GM12891 (cell line): ENCODE measurements around the gene INAFM2.

Source experiments
- POLR2A ChIP-seq: IDR thresholded peaks from 2 replicates; pipeline ENCODE4 v1.6.1; 2011; ENCODE audit warnings: low read depth, low read length, control low read depth
- POLR2AphosphoS5 ChIP-seq: IDR thresholded peaks from 2 replicates; pipeline ENCODE4 v1.6.1; 2011; ENCODE audit warnings: low read depth, low read length, control low read depth

- TF ChIP-seq POLR2AphosphoS5 (no peak), POLR2A (no peak)
Observed at GRCh38 chr15:40305281-40305680, 18.2 kb upstream of the INAFM2 start.
